ENCODE measurements around the gene IL2RG.

The IL2RG gene

GRCh38 chrX:71068044-71068918 is 43.1 kb downstream of the IL2RG start, which contains the start of gene SNX12:
Gene SNX12, minus strand, starts transcription at chrX:71068334. Its CDS starts 28 bp downstream, at chrX:71068306.
- DNase-seq: peak; percentile 24 to 96 (median 80)

- peak in 3 of 14 donors; percentile 29 to 40 (median 38) for DNase-seq
Measured at GRCh38 chrX:71067712-71068043, 43.7 kb downstream of the IL2RG start.

DNA sequence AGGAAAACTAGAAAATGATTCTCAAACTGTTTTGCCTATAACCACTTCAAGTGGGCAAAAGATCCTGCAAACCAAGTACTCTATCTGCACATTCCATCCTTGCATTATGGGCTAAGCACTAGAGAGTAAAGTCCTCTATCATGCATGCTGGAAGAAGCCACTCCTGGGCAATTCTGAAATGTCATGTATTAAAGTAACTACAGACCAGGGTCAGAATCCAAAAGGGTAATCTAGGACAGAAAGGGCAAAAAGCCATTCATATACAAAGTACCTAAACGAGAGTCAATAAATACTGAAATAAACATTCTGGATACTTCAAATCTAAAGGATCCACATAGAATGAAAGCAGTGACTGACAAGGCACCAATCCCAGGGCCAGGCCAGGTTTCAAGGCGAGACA is 44.3 kb downstream of the IL2RG start:
- DNase-seq: no peak

DNA sequence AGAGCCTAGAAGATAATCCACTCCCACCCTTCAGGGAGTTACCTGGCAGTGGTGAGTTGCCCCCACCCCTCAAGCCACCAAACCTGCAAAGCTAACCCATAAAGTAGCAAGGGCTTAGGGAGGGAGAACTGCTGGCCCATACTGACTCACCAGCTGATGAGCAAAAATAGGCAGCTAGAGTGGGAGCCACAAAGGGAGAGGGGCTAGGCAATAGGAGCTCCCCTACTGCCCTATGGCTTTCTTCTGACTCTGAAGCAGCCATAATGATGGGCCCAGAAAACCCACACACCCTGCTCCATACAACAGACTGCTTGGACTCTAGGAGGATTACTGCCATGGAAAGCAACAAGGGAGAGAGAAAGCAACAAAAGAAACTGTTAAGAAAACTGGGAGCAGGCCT is 51.2 kb downstream of the IL2RG start:
- no peak for DNase-seq

DNA sequence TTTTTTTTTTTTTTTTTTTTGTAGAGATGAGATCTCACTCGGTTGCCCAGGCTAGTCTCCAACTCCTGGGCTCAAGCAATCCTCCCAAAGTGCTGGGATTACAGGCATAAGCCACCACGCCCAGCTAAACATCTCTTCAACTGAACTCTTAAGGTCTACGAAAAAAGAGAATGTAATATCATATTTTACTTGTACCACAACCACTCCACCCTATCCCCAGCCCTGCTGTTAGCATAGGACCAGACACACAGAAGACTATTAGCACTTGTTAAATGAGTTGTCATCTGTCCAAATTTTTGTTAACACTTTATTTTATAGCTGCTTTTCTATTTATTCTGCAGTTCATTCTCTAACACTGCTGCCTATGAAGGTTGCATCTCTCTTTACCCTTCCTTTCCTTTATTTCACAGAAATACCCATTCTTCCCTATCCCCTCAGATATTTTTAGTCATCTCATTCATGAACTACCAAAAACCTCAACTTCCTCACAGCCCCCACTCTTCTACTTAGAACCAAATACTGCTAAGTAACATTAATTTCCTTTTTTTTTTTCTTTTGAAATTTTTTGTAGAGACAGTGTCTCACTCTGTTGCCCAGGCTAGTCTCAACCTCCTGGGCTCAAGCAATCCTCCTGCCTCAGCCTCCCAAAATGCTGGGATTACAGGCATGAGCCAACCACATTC is 53.4 kb downstream of the IL2RG start:
- DNase-seq: no peak

Data from C1 segment of cervical spinal cord (tissue), 14 donors.